Muscle layer of duodenum (tissue), 2 donors: ENCODE measurements around the gene UTP15.

ENCODE experiments used
- H3K27ac ChIP-seq: one replicate; pipeline ENCODE4 v1.7.0; 2013; ENCODE audit warnings: mild to moderate bottlenecking, low read length
- H3K27me3 ChIP-seq: one replicate; pipeline ENCODE4 v1.7.0; 2013; ENCODE audit warnings: low read depth, mild to moderate bottlenecking, control low read depth, low read length
- H3K36me3 ChIP-seq, 2 donors: one replicate each; pipeline ENCODE4 v1.7.0; 2013; ENCODE audit warnings: low read length in 2 of 2, control low read depth in 1 of 2, mild to moderate bottlenecking in 1 of 2; ENCODE audit not compliant: insufficient read depth in 2 of 2, control insufficient read depth in 1 of 2
- H3K4me1 ChIP-seq, 2 donors: one replicate each; pipeline ENCODE4 v1.7.0; 2013; ENCODE audit warnings: low read length in 2 of 2, mild to moderate bottlenecking in 2 of 2, control low read depth in 1 of 2, moderate library complexity in 1 of 2; ENCODE audit not compliant: insufficient read depth in 2 of 2, control insufficient read depth in 1 of 2
- H3K4me3 ChIP-seq, 2 donors: one replicate each; pipeline ENCODE4 v1.7.0; 2013; ENCODE audit warnings: low read length in 2 of 2, low read depth in 1 of 2, mild to moderate bottlenecking in 1 of 2
- H3K9me3 ChIP-seq, 2 donors: one replicate each; pipeline ENCODE4 v1.7.0; 2013; ENCODE audit warnings: low read length in 2 of 2, control low read depth in 1 of 2, mild to moderate bottlenecking in 1 of 2; ENCODE audit not compliant: control insufficient read depth in 1 of 2
- donor health status: healthy.

Gene UTP15

DNA sequence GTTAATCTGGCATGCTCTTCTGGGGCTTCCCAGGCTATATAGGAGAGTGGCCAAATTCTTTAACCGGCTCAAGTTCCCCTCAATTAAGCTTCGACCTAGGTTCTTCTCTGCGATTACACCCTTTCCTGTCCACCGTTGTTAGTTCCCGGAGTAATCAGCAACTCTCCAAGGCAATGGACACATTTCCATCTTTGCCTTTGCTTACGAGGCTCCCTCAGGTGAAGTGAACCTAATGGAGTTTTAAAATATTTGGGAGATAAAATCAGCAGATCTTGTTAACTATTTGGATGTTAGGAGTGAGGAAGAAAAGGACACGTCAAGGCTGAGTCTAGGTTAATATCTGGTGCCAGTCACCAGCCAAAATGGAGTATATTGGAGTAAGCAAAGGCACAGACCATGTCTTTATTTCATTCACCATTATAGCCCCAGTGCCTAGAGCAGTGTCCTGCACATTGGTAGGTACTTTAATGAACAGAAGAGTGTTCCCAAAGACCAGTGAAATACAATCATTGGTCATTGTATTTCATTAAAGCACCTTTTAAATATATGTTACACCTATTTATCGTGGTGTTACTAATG, 515 bp downstream of the UTP15 start:
- Histone ChIP-seq H3K9me3 (no peaks in the 10 kb centered on the region), H3K4me1 (peaks cover 22 to 31% of the 10 kb centered on the region in 2 donors), H3K27ac (peak overlapping the region; percentile 88), H3K27me3 (no peaks in the 10 kb centered on the region), H3K4me3 (peak overlapping the region; percentile 89 to 96), H3K36me3 (peaks cover 18 to 40% of the 10 kb centered on the region in 2 donors)

DNA sequence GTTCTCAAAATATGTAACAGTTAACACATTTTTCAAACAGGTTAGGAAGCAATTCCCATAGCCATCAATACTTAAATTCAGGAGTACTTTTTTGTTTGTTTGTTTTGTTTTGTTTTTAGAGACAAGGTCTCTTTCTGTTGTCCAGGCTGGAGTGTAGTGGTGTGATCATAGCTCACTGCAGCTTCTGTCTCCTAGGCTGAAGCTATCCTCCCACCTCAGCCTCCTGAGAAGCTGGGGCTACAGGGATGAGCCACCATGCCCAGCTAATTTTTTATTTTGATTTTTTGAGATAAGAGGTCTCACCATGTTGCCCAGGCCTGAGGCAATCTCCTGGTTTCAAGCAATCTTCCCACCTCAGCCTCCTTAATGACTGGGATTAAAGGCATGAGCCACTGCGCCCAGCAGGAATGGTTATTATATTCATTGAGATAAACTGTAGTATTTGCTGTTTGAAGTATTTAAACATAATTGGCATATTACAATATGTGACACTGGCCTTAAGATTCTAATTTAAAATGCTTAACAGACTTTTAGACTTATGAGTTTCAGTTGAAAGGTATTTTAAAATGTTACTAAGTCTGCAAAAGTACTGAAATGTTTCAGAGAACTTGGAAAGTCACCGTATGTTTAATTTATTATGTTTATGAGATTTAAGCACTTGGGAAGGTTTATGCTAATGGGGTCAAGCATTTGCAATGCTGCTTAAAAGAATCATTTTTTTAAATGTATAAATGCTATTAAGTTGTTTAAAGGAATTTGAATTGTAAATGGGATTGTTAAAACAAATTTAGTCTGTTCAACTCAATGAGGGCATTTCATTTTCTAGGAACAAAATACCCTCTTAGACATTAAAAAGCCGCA, 17.0 kb downstream of the UTP15 start:
- Histone ChIP-seq H3K27ac (no peak overlapping the region), H3K27me3 (no peaks in the 10 kb centered on the region), H3K4me1 (no peaks in the 10 kb centered on the region), H3K36me3 (peaks cover 28 to 29% of the 10 kb centered on the region in 2 donors), H3K4me3 (no peak overlapping the region), H3K9me3 (no peaks in the 10 kb centered on the region)

DNA sequence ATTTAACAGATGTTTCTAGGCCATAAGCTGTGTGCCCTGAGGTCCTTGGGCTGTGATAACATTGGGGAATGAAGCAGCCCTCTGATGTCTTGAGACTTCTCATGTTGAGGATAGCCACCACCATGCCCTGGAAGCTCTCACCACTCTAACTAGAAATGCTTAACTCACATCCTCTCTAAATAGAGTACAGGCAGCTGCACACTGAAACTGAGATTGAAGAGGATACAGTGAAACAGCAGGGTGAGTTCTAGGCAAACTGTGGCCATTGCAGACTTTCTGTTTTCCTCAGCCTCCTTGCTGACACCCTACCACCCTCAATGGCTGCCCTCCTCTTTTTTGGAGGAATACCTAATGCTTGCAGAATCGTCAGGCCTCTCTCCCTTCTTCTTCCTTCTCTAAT, 22.4 kb downstream of the UTP15 start:
- Histone ChIP-seq H3K9me3 (no peaks in the 10 kb centered on the region), H3K27me3 (no peaks in the 10 kb centered on the region), H3K4me3 (no peak overlapping the region), H3K36me3 (no peaks in the 10 kb centered on the region), H3K27ac (no peak overlapping the region), H3K4me1 (peaks cover 0 to 4% of the 10 kb centered on the region in 2 donors)

DNA sequence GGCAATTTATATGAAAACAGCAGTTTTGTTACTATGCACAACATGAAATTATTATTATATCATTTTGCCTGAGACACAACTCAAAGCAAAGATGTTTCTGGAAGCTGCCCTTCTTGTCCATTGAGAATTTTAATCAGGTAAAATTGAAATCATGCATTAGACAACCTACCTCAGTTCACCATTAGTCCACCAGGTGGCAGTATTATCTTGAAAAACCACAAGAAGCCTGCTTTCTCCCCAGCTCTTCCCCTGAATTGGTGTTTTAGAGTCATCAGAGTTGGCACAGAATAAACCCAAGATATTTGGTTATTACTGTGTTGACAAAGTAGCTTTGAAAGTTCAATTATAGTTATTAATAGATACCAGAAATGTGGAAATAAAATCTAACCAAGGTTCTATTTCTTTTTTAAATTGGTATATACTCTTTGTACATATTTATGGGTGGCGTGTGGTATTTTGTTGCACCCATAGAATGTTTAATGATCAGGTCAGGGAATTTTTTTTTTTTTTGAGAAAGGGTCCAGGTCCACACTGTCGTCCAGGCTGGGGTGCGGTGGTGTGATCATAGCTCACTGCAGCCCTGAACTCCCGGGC, 25.7 kb downstream of the UTP15 start:
- Histone ChIP-seq H3K36me3 (no peaks in the 10 kb centered on the region), H3K27ac (no peak overlapping the region), H3K4me1 (peaks cover 0 to 4% of the 10 kb centered on the region in 2 donors), H3K27me3 (no peaks in the 10 kb centered on the region), H3K9me3 (no peaks in the 10 kb centered on the region), H3K4me3 (no peak overlapping the region)

DNA sequence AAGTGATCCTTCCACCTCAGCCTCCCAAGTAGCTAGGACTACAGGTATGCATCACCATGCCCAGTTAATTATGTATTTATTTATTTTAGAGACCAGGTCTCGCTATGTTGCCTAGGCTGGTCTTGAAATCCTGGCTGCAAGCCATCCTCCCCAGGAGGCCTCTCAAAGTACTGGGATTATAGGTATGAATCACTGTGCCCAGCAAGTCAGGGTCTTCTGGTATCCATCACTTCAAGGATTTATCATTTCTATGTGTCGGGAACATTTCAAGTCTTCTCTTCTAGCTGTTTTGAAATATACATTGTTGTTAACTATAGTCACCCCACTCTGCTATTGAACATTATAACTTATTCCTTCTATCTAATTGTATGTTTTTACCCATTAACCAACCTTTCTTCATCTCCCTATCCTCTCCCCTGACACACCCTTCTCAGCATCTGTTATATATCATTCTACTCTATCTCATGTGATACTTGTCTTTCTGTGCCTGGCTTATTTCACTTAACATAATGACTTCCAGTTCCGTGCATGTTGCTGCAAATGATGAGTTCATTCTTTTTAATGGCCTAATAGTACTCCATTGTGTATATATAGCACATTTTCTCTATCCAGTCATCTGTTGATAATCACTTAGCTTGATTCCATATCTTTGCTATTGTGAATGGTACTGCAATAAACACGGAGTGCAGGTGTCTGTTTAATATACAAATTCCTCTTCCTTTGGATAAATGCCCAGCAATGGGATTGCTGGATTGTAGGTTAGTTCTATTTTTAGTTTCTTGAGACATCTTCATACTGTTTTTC, 26.4 kb downstream of the UTP15 start:
- Histone ChIP-seq H3K4me1 (peaks cover 0 to 4% of the 10 kb centered on the region in 2 donors), H3K27me3 (no peaks in the 10 kb centered on the region), H3K27ac (no peak overlapping the region), H3K36me3 (no peaks in the 10 kb centered on the region), H3K4me3 (no peak overlapping the region), H3K9me3 (no peaks in the 10 kb centered on the region)

DNA sequence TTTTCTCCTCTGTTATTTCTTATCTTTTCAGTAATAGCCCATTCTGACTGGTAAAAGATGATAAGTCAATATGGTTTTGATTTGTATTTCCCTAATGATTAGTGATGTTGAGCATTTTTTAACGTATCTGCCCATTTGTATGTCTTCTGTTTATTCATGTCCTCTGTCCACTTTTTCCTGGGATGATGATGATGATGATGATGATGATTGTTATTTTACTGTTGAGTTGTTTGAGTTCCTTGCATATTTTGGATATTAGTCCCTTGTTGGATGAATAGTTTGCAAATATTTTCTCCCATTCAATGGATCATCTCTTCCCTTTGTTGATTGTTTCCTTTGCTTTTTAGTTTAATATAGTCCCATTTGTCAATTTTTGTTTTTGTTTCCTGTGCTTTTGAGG, 27.0 kb downstream of the UTP15 start:
- H3K27ac ChIP-seq = no peak overlapping the region
- no peaks in the 10 kb centered on the region for H3K36me3 ChIP-seq
- peaks cover 0 to 4% of the 10 kb centered on the region in 2 donors for H3K4me1 ChIP-seq
- H3K27me3 ChIP-seq = no peaks in the 10 kb centered on the region
- H3K4me3 ChIP-seq = no peak overlapping the region
- H3K9me3 ChIP-seq = no peaks in the 10 kb centered on the region

DNA sequence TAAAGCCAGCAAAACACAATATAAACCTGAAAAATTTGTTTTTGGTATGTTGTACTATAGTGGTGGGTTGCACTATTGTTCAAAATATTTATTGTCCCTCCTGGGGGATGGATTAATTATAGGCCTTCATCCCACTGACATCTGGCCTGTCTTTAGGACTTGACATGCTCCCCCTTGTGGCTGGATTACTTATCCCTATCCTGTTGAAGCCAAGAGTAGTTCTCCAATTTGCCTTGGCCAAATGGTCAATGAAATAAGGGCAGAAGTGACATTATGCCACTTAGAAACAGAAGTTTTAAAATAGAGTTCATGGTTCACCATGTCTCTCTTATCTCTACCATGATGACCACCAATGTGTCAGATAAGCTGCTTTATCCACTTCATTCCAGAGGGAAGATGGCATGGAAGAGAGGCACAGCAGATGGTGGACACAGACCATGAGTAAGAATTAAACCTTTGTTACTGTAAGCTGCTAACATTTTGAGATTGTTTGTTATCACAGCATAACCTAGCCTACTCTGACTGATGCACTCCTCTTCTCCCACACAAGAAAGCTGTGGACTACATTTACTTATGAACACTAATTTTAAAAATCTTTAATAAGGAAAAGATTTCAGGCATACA, 31.3 kb downstream of the UTP15 start:
- no peaks in the 10 kb centered on the region for H3K27me3 ChIP-seq
- H3K9me3 ChIP-seq = peaks cover 0 to 3% of the 10 kb centered on the region in 2 donors
- H3K4me1 ChIP-seq = no peaks in the 10 kb centered on the region
- H3K27ac ChIP-seq = no peak overlapping the region
- no peak overlapping the region for H3K4me3 ChIP-seq
- H3K36me3 ChIP-seq = no peaks in the 10 kb centered on the region

DNA sequence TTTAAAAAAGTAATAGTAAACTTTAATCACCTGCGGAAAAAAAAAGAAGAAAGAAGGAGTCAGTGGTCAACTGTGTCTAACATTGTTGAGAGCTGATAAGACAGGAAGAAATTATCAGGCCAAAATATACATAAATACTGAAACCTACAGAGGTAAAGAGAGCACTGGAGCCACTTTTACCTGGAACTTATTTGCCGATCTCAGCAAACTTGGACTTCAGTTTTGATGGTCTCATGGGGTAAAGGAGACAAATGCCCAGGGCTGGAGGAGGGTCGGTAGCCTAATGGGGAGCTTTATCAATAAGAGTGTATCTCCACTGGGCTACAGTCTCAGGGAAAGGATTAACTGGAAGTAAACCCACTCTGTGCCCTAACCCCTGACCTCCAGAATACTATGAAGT, 33.8 kb downstream of the UTP15 start:
- Histone ChIP-seq H3K36me3 (no peaks in the 10 kb centered on the region), H3K9me3 (peaks cover 0 to 5% of the 10 kb centered on the region in 2 donors), H3K27ac (no peak overlapping the region), H3K4me3 (no peak overlapping the region), H3K27me3 (no peaks in the 10 kb centered on the region), H3K4me1 (no peaks in the 10 kb centered on the region)

DNA sequence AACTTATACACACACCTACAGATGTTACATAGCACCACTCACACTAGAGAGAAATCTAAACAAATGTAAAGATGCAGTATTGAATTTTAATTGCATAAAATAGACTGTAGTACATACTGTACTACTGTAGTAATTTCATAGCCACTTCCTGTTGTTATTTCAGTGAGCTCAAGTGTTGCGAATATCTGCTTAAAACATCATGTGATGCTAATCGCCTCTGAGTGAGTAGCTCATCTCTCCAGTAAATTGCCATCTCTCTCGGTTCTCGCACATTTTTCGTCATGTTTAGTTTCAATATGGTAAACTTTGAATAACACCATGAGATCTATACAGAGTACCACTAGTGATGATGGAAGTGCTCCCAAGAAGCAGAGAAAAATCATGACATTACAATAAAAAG, 38.5 kb downstream of the UTP15 start:
- Histone ChIP-seq H3K4me3 (no peak overlapping the region), H3K27ac (no peak overlapping the region), H3K36me3 (no peaks in the 10 kb centered on the region), H3K27me3 (no peaks in the 10 kb centered on the region), H3K9me3 (peaks cover 0 to 5% of the 10 kb centered on the region in 2 donors), H3K4me1 (no peaks in the 10 kb centered on the region)

DNA sequence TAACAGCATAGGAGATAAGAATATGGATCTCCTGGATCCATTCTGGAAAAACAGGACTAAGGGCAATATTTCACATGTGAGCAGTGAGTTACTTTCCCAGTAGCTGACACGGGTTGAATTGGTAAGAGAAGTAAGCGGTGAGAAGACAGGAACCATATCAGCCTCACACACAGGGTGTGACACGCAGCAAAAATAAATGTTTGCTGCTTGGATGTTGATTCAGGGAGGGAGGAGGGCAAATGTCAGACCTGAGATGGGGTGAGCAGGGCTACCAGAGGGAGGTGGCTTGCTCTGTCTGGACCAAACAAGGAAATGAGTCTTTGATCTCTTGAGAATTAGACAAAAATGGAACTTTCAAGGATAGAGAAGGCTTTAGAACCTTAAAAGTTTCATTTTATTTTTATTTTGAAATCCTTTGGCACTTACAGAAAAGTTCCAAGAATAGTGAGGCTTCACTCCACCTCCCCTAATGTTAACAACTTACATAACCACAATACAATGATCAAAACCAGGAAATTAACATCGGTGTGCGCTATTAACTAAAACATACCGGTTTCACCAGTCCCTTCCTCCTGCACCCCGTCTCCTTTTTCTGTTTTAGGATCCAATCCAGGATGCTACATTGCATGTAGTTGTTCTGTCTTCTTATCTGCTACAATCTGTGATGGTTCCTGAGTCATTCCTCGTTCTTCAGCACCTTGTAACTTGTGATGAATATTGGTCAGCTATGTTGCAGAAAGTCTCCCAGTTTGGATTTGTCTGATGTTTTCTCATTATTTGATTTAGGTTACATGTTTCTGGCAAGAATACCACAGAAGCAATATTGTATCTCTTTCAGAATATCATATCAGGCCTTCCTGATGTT, 39.9 kb downstream of the UTP15 start:
- H3K9me3 ChIP-seq = peaks cover 0 to 5% of the 10 kb centered on the region in 2 donors
- no peaks in the 10 kb centered on the region for H3K4me1 ChIP-seq
- H3K36me3 ChIP-seq = no peaks in the 10 kb centered on the region
- no peak overlapping the region for H3K4me3 ChIP-seq
- H3K27me3 ChIP-seq = no peaks in the 10 kb centered on the region
- H3K27ac ChIP-seq = no peak overlapping the region
